Measurements from ENCODE around the gene FBLN7.

Gene FBLN7

GRCh38 chr2:112137516-112138158, 548 bp upstream of the FBLN7 start:
- TF ChIP-seq FOXM1 (IDR thresholded peaks at IDR 0.05; ENCODE audit: borderline replicate concordance, low read depth), result no peak
- TF ChIP-seq CREB1 (IDR thresholded peaks at IDR 0.05; ENCODE audit: low read depth), result no peak
- TF ChIP-seq YY1 (IDR thresholded peaks at IDR 0.05; ENCODE audit: low read depth), result no peak
- no peak for TF ChIP-seq TAF1 (IDR thresholded peaks at IDR 0.05; ENCODE audit: low read depth)
- no peak for TF ChIP-seq EGR1 (IDR thresholded peaks at IDR 0.05)
- TF ChIP-seq NFIC (IDR thresholded peaks at IDR 0.05), result no peak
- no peak for TF ChIP-seq EP300 (IDR thresholded peaks at IDR 0.05; ENCODE audit: borderline replicate concordance)
- TF ChIP-seq TCF12 (IDR thresholded peaks at IDR 0.05; ENCODE audit: low read depth), result no peak
- TF ChIP-seq REST (IDR thresholded peaks at IDR 0.05; ENCODE audit: low read depth), result no peak
- TF ChIP-seq CEBPB (IDR thresholded peaks at IDR 0.05), result no peak
- TF ChIP-seq RAD21 (IDR thresholded peaks at IDR 0.05; ENCODE audit: low read depth), result no peak
- TF ChIP-seq ZBTB7A (IDR thresholded peaks at IDR 0.05; ENCODE audit: low read depth), result no peak
- no peak for TF ChIP-seq USF1 (IDR thresholded peaks at IDR 0.05)
- TF ChIP-seq MAX (IDR thresholded peaks at IDR 0.05), result no peak
- TF ChIP-seq TEAD4 (IDR thresholded peaks at IDR 0.05), result no peak

GRCh38 chr2:112140205-112140802, 2.1 kb downstream of the FBLN7 start:
- TF ChIP-seq USF1 (IDR thresholded peaks at IDR 0.05) (no peak), EP300 (IDR thresholded peaks at IDR 0.05; ENCODE audit: borderline replicate concordance) (no peak), TAF1 (IDR thresholded peaks at IDR 0.05; ENCODE audit: low read depth) (no peak), ZBTB7A (IDR thresholded peaks at IDR 0.05; ENCODE audit: low read depth) (no peak), NFIC (IDR thresholded peaks at IDR 0.05) (no peak), CREB1 (IDR thresholded peaks at IDR 0.05; ENCODE audit: low read depth) (no peak), REST (IDR thresholded peaks at IDR 0.05; ENCODE audit: low read depth) (no peak), YY1 (IDR thresholded peaks at IDR 0.05; ENCODE audit: low read depth) (no peak), MAX (IDR thresholded peaks at IDR 0.05) (no peak), EGR1 (IDR thresholded peaks at IDR 0.05) (no peak), RAD21 (IDR thresholded peaks at IDR 0.05; ENCODE audit: low read depth) (no peak), TCF12 (IDR thresholded peaks at IDR 0.05; ENCODE audit: low read depth) (no peak), FOXM1 (IDR thresholded peaks at IDR 0.05; ENCODE audit: borderline replicate concordance, low read depth) (no peak), TEAD4 (IDR thresholded peaks at IDR 0.05) (no peak), CEBPB (IDR thresholded peaks at IDR 0.05) (no peak)

- TF ChIP-seq MAX (IDR thresholded peaks at IDR 0.05), result no peak
- no peak for TF ChIP-seq FOXM1 (IDR thresholded peaks at IDR 0.05; ENCODE audit: borderline replicate concordance, low read depth)
- TF ChIP-seq ZBTB7A (IDR thresholded peaks at IDR 0.05; ENCODE audit: low read depth), result no peak
- no peak for TF ChIP-seq CREB1 (IDR thresholded peaks at IDR 0.05; ENCODE audit: low read depth)
- TF ChIP-seq REST (IDR thresholded peaks at IDR 0.05; ENCODE audit: low read depth), result no peak
- no peak for TF ChIP-seq USF1 (IDR thresholded peaks at IDR 0.05)
- TF ChIP-seq EGR1 (IDR thresholded peaks at IDR 0.05), result no peak
- no peak for TF ChIP-seq CEBPB (IDR thresholded peaks at IDR 0.05)
- no peak for TF ChIP-seq TCF12 (IDR thresholded peaks at IDR 0.05; ENCODE audit: low read depth)
- no peak for TF ChIP-seq RAD21 (IDR thresholded peaks at IDR 0.05; ENCODE audit: low read depth)
- TF ChIP-seq NFIC (IDR thresholded peaks at IDR 0.05), result no peak
- TF ChIP-seq YY1 (IDR thresholded peaks at IDR 0.05; ENCODE audit: low read depth), result no peak
- TF ChIP-seq TAF1 (IDR thresholded peaks at IDR 0.05; ENCODE audit: low read depth), result no peak
- TF ChIP-seq TEAD4 (IDR thresholded peaks at IDR 0.05), result no peak
- TF ChIP-seq EP300 (IDR thresholded peaks at IDR 0.05; ENCODE audit: borderline replicate concordance), result no peak
These were observed 2.9 kb downstream of the FBLN7 start for GRCh38 chr2:112140899-112141625.

Data from Ishikawa (cell line).